Activated CD4-positive, alpha-beta T cell treated with anti-CD3 and anti-CD28 coated beads, Interleukin-2, amount 10 ng/mL, durations not matched to agents 24 days and 14 days (primary cell): Measurements from ENCODE around the gene TMEM91. TPM values are rescaled to one million over a fixed set of nuclear protein-coding genes. Genes with fewer than 3 reads are reported as not detected.
"Not testable (repeated sequence)": the region's sequence is repeated elsewhere in the genome, so short reads cannot be mapped to it uniquely, and the experiment has no call there.

Source experiments
- DNase-seq: peaks from one replicate; pipeline ENCODE4 v3.0.0; 2022
- H3K27ac Mint-ChIP-seq: one replicate; pipeline ENCODE4 v1.8.0; 2022; ENCODE audit warnings: mild to moderate bottlenecking, mixed read lengths
- H3K27me3 Mint-ChIP-seq: one replicate; pipeline ENCODE4 v1.8.0; 2022; ENCODE audit warnings: mixed read lengths
- H3K36me3 Mint-ChIP-seq: one replicate; pipeline ENCODE4 v1.8.0; 2022; ENCODE audit warnings: low read depth, mild to moderate bottlenecking, mixed read lengths
- H3K4me1 Mint-ChIP-seq: one replicate; pipeline ENCODE4 v1.8.0; 2021; ENCODE audit warnings: mixed read lengths
- H3K4me3 Mint-ChIP-seq: one replicate; pipeline ENCODE4 v1.8.0; 2022; ENCODE audit warnings: mild to moderate bottlenecking, moderate library complexity, mixed read lengths
- H3K9me3 Mint-ChIP-seq: one replicate; pipeline ENCODE4 v1.8.0; 2021; ENCODE audit warnings: mixed read lengths
- intact Hi-C: fragments of 100-400 bp; cut with micrococcal nuclease; formaldehyde crosslinking; loops from one replicate; pipeline ENCODE4 v1.15.1; 2023
- total RNA-seq: library from RNA; stranded (reverse); gene quantifications from 2 replicates; pipeline ENCODE4 v1.2.3, GENCODE V29; 2022

Gene TMEM91
- total RNA-seq, 1 donor from 2014 or later: 5.8 TPM

DNA sequence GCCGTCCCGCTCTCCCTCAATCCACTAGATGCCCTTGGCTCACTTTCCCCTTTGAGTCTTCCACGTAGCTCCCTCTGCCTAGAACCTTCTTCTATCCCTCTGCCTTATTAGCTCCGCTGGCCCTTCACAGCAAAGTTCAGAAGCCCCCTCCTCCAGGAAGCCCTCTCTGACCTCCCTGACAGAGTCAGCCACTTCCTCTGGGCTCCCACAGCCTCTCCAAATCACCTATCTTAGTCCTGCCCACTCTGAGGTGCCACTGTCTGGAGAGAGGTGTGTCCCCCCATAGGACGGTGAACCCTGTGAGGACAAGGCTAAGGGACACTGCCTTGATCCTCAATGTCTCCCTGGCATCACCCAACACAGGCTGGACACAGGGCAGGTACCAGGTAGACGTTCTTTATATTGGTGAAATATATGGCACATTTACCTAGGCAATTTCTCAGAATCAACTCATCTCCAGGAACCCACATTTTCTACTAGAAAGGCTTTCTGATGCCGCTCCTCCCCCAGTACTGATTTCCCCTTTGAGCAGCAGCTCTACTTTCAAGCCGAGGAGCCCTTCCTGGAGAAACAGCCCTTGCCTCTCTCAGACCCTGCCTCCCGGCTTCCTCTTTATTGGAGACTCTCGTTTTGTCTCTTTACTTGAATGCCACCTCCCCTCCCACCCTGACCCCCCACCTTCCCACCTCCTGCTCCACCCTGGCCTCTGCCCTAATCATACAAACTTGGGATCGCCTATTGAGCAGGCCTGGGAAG is 19.2 kb upstream of the TMEM91 start:
- Mint-ChIP-seq H3K9me3 (no peaks in the 10 kb centered on the region), H3K27ac (peak overlapping the region; percentile 94), H3K4me3 (peak overlapping the region; percentile 78), H3K4me1 (peaks cover 42% of the 10 kb centered on the region), H3K27me3 (no peaks in the 10 kb centered on the region), H3K36me3 (peaks cover 26% of the 10 kb centered on the region)
- peak; percentile 83 for DNase-seq
- intact Hi-C loops: loop anchor here (2.0 to 10.0 kb wide), 3 partner anchors 198 to 582 kb away; partner anchors contain the start of genes ARHGEF1, MIA and RAB4B

DNA sequence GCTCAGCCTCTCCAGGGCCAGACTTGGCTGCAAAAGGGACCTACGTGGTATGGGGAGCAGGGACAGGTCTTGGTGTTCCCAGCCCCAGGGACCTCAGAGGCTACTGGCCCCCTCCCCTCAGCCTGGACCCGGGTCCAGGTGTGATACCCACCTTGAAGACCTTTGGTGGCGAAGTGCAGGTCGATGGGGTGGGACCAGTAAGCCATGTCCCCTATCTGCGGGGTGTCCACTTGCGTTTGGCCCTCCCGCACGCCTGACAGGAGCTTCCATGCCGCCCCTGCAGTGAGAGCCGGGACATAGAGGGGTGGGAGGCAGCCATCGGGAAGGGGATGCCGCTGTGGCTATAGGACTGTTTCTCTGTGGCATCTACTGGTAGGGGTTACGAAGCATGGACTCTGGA is 18.6 kb upstream of the TMEM91 start:
- Mint-ChIP-seq H3K27me3 (no peaks in the 10 kb centered on the region), H3K4me3 (peak overlapping the region; percentile 78), H3K27ac (peak overlapping the region; percentile 94), H3K4me1 (peaks cover 46% of the 10 kb centered on the region), H3K9me3 (no peaks in the 10 kb centered on the region), H3K36me3 (peaks cover 24% of the 10 kb centered on the region)
- intact Hi-C loops: loop anchor here (2.0 to 10.0 kb wide), 3 partner anchors 197 to 583 kb away; partner anchors contain the start of genes ARHGEF1, MIA and RAB4B
- no peak for DNase-seq

DNA sequence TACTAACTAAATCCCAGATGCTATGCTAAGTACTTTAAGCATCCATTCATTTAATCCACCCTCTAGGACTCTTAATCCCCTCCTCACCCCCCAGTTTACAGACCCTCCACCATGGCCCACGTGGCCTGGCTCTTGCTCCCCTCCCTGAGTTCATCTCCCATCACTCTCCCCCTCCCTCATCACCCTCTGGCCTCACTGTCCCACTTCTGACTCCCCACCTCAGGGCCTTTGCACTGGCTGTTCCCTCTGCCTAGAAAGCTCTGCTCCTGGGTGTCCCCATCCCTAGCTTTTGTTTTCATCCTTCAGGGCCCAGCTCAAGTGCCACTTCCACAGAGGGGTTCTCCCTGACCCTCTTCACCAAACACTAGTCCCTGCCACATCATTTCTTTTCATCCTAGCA is 16.6 kb upstream of the TMEM91 start:
- Mint-ChIP-seq H3K9me3 (no peaks in the 10 kb centered on the region), H3K4me1 (peaks cover 56% of the 10 kb centered on the region), H3K27me3 (no peaks in the 10 kb centered on the region), H3K27ac (peak overlapping the region; percentile 40), H3K4me3 (no peak overlapping the region), H3K36me3 (peaks cover 26% of the 10 kb centered on the region)
- intact Hi-C loops: loop anchor here (5.0 to 10.0 kb wide), 3 partner anchors 173 to 585 kb away; partner anchors contain the start of genes ARHGEF1, MIA and RAB4B
- DNase-seq: no peak

DNA sequence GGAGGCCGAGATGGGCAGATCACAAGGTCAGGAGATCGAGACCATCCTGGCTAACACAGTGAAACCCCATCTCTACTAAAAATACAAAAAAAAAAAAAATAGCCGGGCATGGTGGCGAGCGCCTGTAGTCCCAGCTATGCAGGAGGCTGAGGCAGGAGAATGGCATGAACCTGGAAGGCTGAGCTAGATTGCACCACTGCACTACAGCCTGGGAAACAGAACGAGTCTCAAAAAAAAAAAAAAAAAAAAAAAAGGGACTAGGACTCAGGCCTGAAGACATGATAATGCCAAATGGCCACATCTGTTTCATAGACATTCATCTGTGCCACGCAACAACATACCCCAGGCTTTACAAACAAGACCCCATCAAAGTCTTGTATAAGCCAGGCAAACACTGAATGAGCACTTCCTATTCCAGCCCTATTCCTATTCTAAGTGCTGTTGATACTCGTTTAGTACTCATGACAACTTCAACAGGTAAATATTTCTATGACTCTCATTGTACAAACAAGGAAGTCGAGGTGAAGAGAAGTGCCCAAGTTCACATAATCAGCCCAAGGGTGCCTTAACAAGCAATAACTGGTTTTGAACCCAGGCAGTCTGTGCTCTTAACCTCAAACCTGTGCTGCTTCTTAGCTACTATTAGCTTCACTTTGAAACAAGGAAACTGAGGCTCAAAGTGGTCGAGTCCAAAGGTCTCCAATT is 14.0 kb upstream of the TMEM91 start:
- Mint-ChIP-seq H3K27ac (no peak overlapping the region), H3K27me3 (no peaks in the 10 kb centered on the region), H3K9me3 (no peaks in the 10 kb centered on the region), H3K4me3 (no peak overlapping the region), H3K36me3 (peaks cover 13% of the 10 kb centered on the region), H3K4me1 (peaks cover 40% of the 10 kb centered on the region)
- intact Hi-C loops: loop anchor here (5.0 kb wide), 1 partner anchor 170 kb away; no protein-coding TSS in a partner anchor
- DNase-seq: no peak

DNA sequence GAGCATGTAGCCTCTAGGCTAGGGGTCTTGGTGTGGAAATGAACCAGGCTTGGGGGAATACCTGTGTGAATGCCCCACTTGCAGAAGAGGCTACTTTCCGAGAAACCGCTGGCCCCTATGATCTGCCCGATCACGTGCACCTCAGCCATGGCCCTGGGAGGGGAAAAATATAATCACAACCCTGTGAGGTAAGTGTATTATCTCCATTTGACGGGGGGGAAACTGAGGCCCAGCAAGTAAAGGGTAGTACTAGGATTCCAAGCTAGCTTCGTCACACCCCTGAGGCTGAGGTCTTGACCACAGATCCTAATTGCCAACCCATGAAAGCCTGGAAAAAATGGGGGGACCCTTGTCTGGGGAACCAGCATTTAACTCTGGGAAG is 13.0 kb upstream of the TMEM91 start:
- Mint-ChIP-seq H3K4me1 (peaks cover 31% of the 10 kb centered on the region), H3K4me3 (peak overlapping the region; percentile 93), H3K9me3 (no peaks in the 10 kb centered on the region), H3K36me3 (peaks cover 13% of the 10 kb centered on the region), H3K27me3 (no peaks in the 10 kb centered on the region), H3K27ac (peak overlapping the region; percentile 99)
- no peak for DNase-seq
- intact Hi-C loops: loop anchor here (1.0 to 5.0 kb wide), 2 partner anchors 9 to 169 kb away; no protein-coding TSS in a partner anchor

DNA sequence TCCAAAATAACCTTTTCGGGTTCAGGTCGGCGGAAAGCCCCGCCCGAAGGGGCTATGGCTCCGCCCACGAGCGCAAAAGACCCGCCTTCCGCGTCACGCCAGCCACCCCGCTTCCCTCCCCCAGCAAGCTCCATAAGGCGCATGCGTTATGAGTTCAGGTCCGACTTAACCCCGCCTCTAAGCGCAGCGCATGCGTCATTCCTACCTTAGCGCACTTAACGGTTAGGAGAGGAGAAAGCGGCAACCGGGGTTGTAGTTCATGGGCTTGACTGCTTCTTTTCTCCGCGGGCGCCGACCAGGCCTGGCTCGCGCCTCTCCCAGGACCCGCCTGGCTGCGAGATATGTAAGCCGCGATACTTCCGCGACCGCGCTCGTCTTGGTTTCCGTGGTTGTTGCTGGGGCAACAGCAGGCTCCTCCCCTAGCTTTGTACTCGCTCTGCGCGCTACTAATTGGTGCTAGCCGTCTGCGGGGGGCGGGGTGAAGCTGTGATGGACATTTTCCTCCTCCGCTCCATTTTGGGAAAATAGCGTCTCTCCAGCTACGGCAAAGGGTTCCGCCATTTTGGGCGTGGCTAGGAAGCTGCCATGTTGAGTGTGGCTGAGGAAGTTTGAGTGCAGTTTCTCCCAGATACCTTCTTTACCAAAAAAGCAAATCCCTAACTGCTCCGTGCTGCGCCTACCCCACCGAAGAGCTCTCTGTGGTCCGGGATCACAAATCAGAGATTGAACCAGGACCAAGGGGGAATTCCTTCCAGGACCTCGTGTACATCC is 12.4 kb upstream of the TMEM91 start, which contains the start of gene B9D2:
TSS of gene B9D2 (minus strand) at position 397 of the 771 bp plus-strand sequence. CDS start 630 bp downstream, outside the sequence.
- intact Hi-C loops: loop anchor here (1.0 to 5.0 kb wide), 5 partner anchors 10 to 168 kb away; partner anchors contain the start of genes BCKDHA, DMAC2 and EXOSC5
- H3K27me3 Mint-ChIP-seq: no peaks in the 10 kb centered on the region
- peak within 1 kb of the TSS; percentile 99 for H3K27ac Mint-ChIP-seq
- no peaks in the 10 kb centered on the region for H3K9me3 Mint-ChIP-seq
- H3K36me3 Mint-ChIP-seq: peaks cover 13% of the 10 kb centered on the region
- DNase-seq: peak; percentile 99
- peaks cover 28% of the 10 kb centered on the region for H3K4me1 Mint-ChIP-seq
- H3K4me3 Mint-ChIP-seq: peak within 1 kb of the TSS; percentile 93

DNA sequence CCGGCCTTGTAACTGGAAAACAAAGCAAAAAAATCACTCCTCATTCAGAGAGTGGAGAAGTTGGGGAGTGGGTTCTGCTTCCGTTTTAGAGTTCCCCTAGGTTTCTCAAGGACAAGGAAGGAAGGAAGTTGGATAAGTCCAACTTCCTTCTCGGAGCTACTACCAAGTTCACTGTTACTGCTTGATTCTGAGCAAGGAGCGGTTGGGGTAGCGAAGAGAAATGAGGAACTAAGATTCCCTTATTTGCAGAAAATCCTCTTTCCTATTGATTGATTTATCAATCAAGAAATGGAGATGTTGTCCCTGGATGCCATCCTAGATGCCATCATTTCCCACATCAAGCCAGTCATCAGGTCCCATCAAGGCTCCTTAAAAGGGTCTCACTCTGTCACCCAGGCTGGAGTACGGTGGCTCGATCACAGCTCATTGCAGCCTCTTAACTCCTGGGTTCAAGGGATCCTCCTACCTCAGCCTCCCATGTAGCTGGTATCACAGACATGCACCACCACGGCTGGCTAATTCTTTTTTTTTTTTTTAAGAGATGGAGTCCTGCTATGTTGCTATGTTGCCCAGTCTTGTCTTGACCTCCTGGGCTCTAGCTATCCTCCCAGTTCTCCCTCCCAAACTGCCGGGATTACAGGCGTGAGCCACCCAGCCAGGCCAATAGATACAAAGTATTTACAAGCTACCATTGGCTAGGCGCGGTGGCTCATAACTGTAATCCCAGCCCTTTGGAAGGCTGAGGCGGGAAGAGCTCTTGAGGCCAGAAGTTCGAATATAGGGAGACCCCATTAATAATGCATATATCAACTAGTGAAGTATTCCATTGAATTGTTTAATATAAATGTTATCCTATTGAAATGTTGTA is 11.6 kb upstream of the TMEM91 start:
- intact Hi-C loops: loop anchor here (1.0 to 5.0 kb wide), 4 partner anchors 33 to 168 kb away; partner anchors contain the start of genes BCKDHA, DMAC2 and EXOSC5
- no peaks in the 10 kb centered on the region for H3K27me3 Mint-ChIP-seq
- no peak for DNase-seq
- H3K4me3 Mint-ChIP-seq: peak overlapping the region; percentile 93
- H3K36me3 Mint-ChIP-seq: peaks cover 10% of the 10 kb centered on the region
- peaks cover 27% of the 10 kb centered on the region for H3K4me1 Mint-ChIP-seq
- peak overlapping the region; percentile 99 for H3K27ac Mint-ChIP-seq
- H3K9me3 Mint-ChIP-seq: no peaks in the 10 kb centered on the region

DNA sequence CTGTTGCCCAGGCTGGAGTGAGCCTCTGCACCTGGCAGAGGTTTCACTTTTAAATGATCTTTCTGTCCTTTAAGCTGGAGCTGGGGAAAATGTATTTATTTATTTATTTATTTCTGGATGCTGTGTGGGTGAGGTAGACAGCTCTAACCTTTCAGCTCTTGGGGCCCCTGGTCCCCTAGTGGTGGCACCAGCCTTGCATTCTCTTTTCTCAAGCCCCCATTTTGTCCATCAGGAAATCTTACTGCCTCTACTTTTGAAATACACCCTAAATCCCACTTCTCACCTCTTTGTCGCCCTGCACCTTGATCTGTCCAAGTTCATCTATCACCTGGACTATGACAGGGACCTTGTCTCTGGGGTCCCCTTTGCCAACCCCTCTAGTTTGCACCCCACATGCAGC is 10.2 kb upstream of the TMEM91 start:
- H3K36me3 Mint-ChIP-seq: peaks cover 5% of the 10 kb centered on the region
- peak overlapping the region; percentile 59 for H3K27ac Mint-ChIP-seq
- intact Hi-C loops: no loop called here
- no peaks in the 10 kb centered on the region for H3K9me3 Mint-ChIP-seq
- peak; percentile 67 for DNase-seq
- no peaks in the 10 kb centered on the region for H3K27me3 Mint-ChIP-seq
- H3K4me1 Mint-ChIP-seq: peaks cover 24% of the 10 kb centered on the region
- H3K4me3 Mint-ChIP-seq: peak overlapping the region; percentile 25

DNA sequence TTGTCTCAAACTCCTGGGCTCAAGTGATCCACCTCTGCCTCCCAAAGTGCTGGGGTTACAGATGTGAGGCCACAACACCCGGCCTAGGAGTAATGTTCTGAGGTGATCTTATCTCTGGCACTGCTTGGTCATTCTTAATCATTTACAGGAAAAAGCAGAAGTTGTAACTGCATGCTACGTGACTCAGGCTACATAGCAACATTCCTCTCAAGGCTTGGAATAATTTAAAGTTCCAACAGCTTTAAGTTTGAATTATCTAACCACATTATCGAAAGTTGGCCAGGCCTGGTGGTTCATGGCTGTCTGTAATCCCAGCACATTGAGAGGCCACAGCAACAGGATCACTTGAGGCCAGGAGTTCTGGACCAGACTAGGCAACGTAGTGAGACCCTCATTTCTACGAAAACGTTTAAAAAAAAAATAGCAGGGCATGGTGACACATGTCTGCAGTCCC is 8.5 kb upstream of the TMEM91 start:
- no peak for DNase-seq
- intact Hi-C loops: no loop called here
- H3K36me3 Mint-ChIP-seq: peaks cover 5% of the 10 kb centered on the region
- H3K27ac Mint-ChIP-seq: no peak overlapping the region
- no peaks in the 10 kb centered on the region for H3K27me3 Mint-ChIP-seq
- peaks cover 19% of the 10 kb centered on the region for H3K4me1 Mint-ChIP-seq
- H3K4me3 Mint-ChIP-seq: no peak overlapping the region
- H3K9me3 Mint-ChIP-seq: no peaks in the 10 kb centered on the region

DNA sequence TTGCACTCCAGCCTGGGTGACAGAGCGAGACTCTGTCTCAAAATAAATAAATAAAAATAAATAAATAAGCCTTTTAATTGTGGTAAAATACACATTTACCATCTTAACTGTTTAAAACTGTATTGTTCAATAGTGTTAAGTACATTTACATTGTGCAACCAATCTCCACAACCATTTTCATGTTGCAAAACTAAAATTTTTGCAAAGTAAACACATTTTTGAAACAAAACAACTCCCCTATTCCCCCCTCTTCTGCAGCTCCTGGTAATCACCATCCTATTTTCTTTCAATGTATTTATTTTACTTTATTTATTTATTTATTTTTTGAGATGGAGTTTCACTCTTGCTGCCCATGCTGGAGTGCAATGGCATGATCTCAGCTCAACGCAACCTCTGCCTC is 6.6 kb upstream of the TMEM91 start:
- Mint-ChIP-seq H3K9me3 (no peaks in the 10 kb centered on the region), H3K27me3 (no peaks in the 10 kb centered on the region), H3K4me3 (no peak overlapping the region), H3K4me1 (peaks cover 6% of the 10 kb centered on the region), H3K36me3 (no peaks in the 10 kb centered on the region), H3K27ac (no peak overlapping the region)
- intact Hi-C loops: no loop called here
- DNase-seq: no peak

DNA sequence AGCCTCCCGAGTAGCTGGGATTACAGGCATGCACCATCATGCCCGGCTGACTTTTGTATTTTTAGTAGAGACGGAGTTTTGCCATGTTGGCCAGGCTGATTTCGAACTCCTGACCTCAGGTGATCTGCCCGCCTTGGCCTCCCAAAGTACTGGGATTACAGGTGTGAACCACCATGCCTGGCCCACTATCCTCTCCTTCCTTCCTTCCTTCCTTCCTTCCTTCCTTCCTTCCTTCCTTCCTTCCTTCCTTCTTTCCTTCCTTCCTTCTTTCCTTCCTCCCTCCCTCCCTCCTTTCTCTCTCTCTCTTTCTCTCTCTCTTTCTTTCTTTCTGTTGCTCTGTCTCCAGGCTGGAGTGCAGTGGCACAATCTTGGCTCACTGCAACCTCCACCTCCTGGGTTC is 5.2 kb upstream of the TMEM91 start:
- H3K27me3 Mint-ChIP-seq, H3K27ac Mint-ChIP-seq, intact Hi-C loops, H3K36me3 Mint-ChIP-seq, H3K4me3 Mint-ChIP-seq, DNase-seq, H3K9me3 Mint-ChIP-seq, H3K4me1 Mint-ChIP-seq: not testable (repeated sequence)

DNA sequence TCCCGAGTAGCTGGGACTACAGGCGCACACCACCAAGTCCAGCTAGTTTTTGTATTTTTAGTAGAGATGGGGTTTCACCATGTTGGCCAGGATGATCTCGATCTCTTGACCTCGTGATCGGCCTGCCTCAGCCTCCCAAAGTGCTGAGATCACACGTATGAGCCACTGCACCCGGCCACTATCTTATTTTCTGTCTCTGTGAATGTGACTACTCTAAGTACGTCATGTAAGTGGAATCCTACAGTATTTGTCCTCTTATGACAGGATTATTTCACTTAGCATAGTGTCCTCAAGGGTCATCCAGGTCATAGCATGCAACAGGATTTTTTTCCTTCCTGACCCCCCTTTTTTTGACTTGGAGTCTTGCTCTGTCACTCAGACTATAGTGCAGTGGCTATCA is 4.8 kb upstream of the TMEM91 start:
- peaks cover 7% of the 10 kb centered on the region for H3K4me1 Mint-ChIP-seq
- H3K4me3 Mint-ChIP-seq: no peak overlapping the region
- H3K36me3 Mint-ChIP-seq: no peaks in the 10 kb centered on the region
- no peak for DNase-seq
- intact Hi-C loops: no loop called here
- H3K27ac Mint-ChIP-seq: no peak overlapping the region
- H3K27me3 Mint-ChIP-seq: no peaks in the 10 kb centered on the region
- no peaks in the 10 kb centered on the region for H3K9me3 Mint-ChIP-seq
